Bronchial epithelial cell (primary cell): ENCODE results near the gene SMOC1. TPM values are rescaled to one million over a fixed set of nuclear protein-coding genes. Genes with fewer than 3 reads are reported as not detected.

Experiments used
- DNase-seq: peaks from one replicate; pipeline ENCODE4 v3.0.0-alpha.2; 2010; ENCODE audit warnings: low read depth
- FAIRE-seq: peaks from 2 replicates; lab custom pipeline; 2011; peaks lifted over from hg19 to GRCh38; lab: Jason Lieb, UNC
- H3K27me3 ChIP-seq: 2 replicates; pipeline ENCODE4 v1.5.1; 2011; ENCODE audit warnings: low read length; ENCODE audit not compliant: control insufficient read depth, insufficient read depth
- H3K36me3 ChIP-seq: 2 replicates; pipeline ENCODE4 v1.5.1; 2011; ENCODE audit warnings: low read length; ENCODE audit not compliant: control insufficient read depth, insufficient read depth
- H3K4me3 ChIP-seq: 2 replicates; pipeline ENCODE4 v1.5.1; 2011; ENCODE audit warnings: mild to moderate bottlenecking, low read depth, low read length, control low read depth
- total RNA-seq: library from RNA; depleted of rRNA; stranded (reverse); fragments of >200 nt; gene quantifications from 2 replicates; pipeline ENCODE4 v1.2.1, GENCODE V29; 2014
- TF ChIP-seq, protein P1 (sequence below): IDR thresholded peaks from 2 replicates; pipeline ENCODE4 v1.5.1; 2011; ENCODE audit warnings: mild to moderate bottlenecking, moderate library complexity, low read length, control low read depth, inconsistent platforms; ENCODE audit not compliant: insufficient read depth, severe bottlenecking

SMOC1 gene
- total RNA-seq, 1 donor from 2014 or later = 16.3 TPM

DNA sequence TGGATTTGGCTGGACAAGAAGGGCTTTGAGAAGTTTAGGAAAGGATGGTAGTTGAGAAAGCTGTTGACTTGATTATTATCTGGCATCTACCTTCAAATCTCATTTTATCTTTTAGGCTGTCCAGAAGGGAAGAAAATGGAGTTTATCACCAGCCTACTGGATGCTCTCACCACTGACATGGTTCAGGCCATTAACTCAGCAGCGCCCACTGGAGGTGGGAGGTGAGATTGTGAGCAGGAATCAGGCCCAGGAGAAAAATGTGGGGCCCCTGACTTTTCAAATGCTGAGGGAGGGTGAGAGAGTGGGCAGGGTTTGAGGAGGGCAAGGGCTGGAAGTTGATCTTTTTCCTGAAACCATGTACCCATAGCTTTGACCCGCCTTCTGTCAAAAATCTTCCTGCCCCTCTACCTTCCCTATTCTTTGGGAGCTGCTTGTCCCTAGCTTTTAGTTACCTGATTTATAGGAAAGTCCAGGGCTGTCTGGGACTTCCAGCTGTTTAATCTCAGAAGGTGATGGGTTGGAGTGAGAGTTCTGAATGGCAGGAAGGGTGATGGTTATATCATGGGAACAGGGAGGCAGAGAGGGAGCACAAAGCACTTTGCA is 134.2 kb downstream of the SMOC1 start:
- no peaks in the 10 kb centered on the region for H3K36me3 ChIP-seq
- no peak overlapping the region for H3K4me3 ChIP-seq
- H3K27me3 ChIP-seq = no peaks in the 10 kb centered on the region
- DNase-seq (peak; percentile 42), FAIRE-seq (no peak)
- TF ChIP-seq, protein P1, sequence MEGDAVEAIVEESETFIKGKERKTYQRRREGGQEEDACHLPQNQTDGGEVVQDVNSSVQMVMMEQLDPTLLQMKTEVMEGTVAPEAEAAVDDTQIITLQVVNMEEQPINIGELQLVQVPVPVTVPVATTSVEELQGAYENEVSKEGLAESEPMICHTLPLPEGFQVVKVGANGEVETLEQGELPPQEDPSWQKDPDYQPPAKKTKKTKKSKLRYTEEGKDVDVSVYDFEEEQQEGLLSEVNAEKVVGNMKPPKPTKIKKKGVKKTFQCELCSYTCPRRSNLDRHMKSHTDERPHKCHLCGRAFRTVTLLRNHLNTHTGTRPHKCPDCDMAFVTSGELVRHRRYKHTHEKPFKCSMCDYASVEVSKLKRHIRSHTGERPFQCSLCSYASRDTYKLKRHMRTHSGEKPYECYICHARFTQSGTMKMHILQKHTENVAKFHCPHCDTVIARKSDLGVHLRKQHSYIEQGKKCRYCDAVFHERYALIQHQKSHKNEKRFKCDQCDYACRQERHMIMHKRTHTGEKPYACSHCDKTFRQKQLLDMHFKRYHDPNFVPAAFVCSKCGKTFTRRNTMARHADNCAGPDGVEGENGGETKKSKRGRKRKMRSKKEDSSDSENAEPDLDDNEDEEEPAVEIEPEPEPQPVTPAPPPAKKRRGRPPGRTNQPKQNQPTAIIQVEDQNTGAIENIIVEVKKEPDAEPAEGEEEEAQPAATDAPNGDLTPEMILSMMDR = peak; percentile 87

DNA sequence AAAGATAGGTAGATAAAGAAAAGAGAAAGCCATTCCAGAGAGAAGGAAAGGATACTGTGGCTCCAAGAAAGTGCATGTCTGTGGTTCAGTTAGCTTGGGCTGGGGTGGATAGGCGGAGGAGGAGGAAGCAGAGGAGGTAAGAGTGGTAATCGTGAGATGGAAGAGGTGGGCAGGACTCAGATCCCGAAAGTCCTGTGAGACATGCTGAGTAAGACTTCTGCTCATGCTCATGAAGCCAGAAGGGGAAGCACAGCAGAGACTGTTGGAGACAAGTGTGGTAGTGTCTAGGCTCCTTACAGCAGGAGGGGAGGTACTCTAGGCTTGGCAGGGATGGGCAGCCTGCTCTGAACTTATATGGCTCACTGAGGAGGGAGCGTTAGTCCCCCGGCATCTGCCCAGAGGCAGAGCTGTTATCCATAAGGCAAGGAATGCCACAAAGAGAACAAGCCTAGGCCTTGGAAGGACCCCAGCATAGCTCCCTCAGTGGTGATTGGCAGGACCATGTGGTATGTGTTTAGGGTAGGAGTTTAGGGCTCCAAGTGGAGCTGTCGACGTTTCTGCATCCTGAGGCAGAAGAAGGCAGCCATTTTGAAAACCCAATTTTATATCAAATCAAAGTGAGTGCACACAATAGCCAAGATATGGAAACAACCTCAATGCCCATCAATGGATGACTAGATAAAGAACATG is 135.3 kb downstream of the SMOC1 start:
- TF ChIP-seq, protein P1 = no peak
- H3K36me3 ChIP-seq = no peaks in the 10 kb centered on the region
- FAIRE-seq (peak; percentile 36), DNase-seq (no peak)
- no peak overlapping the region for H3K4me3 ChIP-seq
- no peaks in the 10 kb centered on the region for H3K27me3 ChIP-seq

DNA sequence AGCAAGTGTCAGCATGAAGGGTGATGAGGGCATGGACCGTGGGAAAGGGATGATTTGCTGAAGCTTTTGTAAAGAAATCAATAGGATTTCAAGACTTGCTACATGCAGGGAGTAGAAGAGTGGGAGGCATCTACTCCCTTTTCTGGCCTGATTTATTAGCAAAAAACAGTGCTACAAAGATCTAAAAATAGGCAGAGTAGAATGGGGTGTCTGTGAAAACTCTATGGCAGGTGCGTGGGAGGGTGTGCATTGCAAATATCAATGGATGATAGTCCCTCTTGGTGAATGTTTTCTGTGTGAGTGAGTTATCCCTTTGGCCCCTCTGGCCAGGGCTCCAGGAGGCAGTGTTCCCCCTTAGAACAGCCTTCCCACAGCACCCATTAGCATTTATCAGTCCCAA is 139.0 kb downstream of the SMOC1 start:
- TF ChIP-seq, protein P1 = no peak
- FAIRE-seq = no peak

DNA sequence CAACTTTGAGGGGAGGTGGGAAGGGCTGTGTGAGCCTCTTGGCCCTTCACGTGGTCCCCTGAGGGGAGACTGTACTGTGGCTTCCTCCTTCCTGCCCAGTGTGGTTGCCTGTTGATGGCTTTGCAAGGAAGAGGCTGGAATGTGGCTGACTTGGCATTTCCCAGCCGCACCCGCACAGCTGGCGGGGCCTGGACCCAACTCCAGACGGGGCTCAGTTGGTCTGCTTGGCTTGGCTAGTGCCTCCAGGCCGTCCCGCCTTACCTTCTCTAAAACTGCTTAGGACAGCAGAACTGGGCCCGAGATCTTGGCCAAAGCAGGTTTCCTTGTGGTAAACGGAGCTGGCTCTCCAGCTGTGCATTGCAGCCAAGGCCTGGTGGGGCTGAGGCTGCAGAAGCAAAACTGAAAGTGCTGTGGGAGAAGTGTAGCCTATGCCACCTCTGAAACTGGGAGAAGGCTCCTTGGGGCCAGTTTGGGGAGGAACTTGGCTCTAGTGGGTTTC is 139.5 kb downstream of the SMOC1 start:
- DNase-seq (no peak), FAIRE-seq (no peak)
- Histone ChIP-seq H3K27me3 (no peaks in the 10 kb centered on the region), H3K4me3 (no peak overlapping the region), H3K36me3 (peaks cover 1% of the 10 kb centered on the region)
- TF ChIP-seq, protein P1 = no peak

More for the DNA sequence above, 139.0 kb downstream of the SMOC1 start:
- H3K4me3 ChIP-seq = no peak overlapping the region
- H3K36me3 ChIP-seq = no peaks in the 10 kb centered on the region
- no peaks in the 10 kb centered on the region for H3K27me3 ChIP-seq
- DNase-seq = no peak

DNA sequence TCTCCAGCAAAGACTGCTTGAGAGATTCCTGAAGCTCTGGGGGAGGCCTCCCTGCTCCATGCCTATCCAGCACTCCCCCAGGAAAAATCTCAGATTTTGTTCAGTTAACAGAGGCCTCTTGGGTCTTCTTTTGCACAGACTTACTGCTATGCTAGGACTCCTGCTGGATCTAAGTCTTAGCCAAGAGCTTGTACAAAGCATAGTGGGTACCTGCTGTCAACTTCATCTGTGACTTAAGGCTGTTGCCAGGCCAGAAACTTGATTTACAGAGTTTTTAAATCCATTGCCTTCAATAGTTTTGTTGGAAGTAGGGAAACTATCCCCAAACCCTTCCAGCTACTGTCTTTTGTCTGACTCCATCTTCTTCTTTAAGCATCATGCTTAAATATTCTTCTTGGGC is 140.5 kb downstream of the SMOC1 start:
- Histone ChIP-seq H3K36me3 (peaks cover 1% of the 10 kb centered on the region), H3K27me3 (no peaks in the 10 kb centered on the region), H3K4me3 (no peak overlapping the region)
- TF ChIP-seq, protein P1 = no peak
- FAIRE-seq (no peak), DNase-seq (no peak)
